HG03460 (cell line): ENCODE data around the gene C5orf46.

ENCODE experiments used
- ATAC-seq: cut with Tn5 transposase; IDR thresholded peaks from one replicate; pipeline ENCODE4 v1.9.1; 2021; ENCODE audit not compliant: unreplicated experiment

C5orf46 gene

GRCh38 chr5:147859962-147860640 lies 46.2 kb downstream of the C5orf46 start:
- no peak for ATAC-seq

DNA sequence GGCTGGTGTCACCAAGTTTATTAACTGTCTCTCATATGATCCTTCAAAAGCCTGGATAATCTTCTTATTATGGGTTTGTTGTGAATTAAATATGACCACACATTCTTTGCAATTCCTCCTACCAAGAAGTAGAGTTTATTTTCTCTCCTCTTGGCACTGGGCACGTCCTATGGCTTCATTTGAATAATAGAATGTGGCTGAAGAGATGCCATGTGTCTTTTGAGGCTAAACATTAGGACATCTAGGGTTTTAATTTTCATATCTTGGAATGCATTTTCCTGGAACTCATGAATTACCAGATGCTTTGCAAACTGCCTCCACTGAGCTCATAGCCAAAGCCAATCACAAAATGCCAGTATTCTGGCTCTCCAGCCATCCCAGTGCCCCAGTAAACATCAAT lies 47.8 kb downstream of the C5orf46 start:
- ATAC-seq = no peak

GRCh38 chr5:147857302-147858129 lies 48.8 kb downstream of the C5orf46 start:
- peak; percentile 85 for ATAC-seq

DNA sequence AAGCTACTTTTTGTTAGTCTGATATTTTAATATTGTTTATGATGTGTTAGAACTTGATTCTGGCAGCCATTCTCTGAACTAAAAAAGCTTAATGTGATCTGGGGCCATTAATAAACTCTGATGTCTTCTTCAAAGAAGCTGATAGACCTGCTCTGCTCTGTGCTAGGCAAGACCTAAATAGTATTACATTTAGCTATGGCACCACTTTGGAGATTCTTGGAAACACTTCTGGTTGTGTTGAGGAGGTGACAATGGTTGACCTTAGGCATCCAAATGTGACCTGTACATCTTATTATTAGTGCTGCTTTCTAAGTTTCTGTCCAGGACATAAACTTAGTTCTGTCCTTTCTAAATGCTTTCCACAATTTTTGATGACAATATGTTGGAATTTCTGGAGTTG lies 49.5 kb downstream of the C5orf46 start:
- no peak for ATAC-seq

DNA sequence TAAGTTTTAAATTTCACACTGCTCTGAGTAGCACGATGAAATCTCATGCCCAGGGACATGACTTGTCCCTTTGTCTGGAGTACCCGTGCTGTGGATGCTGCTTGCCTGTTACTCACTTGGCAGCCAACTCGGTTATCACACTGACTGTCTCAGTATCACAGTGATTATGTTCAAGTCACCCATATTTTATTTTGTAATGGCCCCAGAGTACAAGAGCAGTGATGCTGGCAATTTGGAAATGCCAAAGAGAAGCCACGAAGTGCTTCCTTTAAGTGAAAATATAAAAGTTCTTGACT lies 50.6 kb downstream of the C5orf46 start:
- no peak for ATAC-seq

- ATAC-seq = no peak
Measured at GRCh38 chr5:147854894-147855773, 51.2 kb downstream of the C5orf46 start.

DNA sequence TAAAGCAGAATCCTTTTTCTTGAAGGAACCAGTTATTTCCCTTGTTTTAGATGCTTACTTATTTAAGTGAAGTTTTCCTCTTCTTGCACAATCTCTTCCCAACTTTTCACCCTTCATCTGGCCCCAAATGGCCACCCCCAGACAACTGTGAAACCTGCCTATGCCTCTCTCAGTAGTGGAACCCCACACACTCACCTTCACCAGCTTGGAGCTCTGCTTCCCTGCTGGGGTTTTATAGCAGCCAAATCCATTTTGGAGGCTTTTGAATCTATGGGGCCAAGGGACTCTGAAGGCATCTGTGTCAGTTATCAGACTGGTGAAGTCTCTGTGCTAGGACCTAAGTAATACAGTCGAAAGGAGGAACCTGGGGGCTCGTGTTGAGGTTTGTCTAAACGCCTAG lies 52.0 kb downstream of the C5orf46 start:
- no peak for ATAC-seq

DNA sequence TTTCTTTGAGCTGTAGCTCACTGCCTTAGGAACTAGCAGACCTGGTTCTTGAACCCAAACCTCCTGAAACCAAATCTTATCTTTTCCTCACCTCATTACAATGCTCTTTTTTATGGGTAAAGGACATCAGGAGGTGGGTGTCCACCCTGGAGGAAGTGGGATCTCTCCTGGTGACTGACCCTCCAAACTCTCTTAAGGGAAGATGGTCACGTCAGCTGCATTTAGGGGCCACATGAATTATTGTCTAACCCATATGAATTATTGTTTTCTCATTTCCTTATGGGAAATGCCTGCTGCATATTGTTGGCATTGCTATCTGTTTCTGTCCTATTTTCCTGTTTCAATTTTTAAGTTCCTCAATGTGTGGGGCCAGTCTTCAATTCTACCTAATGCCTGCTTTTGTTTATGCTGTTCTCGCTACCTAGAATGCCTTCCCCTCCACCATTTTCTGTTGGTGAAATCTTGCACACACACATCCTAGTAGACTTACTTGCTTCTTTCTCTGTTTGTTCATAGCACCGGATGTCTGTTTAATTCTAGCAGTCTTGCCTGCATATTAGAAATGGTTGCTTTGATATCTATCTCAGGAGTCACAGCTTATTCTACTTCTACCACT lies 52.9 kb downstream of the C5orf46 start:
- no peak for ATAC-seq

GRCh38 chr5:147852365-147852764 lies 54.0 kb downstream of the C5orf46 start:
- no peak for ATAC-seq

DNA sequence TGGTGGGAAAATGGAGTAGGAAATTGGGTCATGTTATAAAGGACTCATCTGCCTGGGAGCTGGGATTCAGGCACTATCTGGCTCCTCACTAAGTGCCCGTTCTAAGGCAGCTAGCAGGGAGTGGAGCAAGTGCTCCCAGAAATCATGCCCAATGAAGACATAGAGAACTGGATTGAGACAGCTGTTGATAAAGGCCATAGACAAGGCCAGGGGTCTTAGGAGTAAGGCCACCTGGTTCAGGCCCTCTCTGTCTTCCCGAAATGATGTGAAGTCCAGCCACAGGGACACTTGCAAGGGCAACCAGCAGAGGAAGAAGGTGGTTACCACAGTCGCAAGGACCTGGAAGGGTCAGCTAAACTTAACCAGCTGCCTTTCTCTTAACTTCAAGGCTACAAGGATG lies 54.8 kb downstream of the C5orf46 start:
- no peak for ATAC-seq

- no peak for ATAC-seq
Measured at GRCh38 chr5:147849226-147849625, 57.1 kb downstream of the C5orf46 start.

- no peak for ATAC-seq
Measured at GRCh38 chr5:147845618-147846017, 60.7 kb downstream of the C5orf46 start.

DNA sequence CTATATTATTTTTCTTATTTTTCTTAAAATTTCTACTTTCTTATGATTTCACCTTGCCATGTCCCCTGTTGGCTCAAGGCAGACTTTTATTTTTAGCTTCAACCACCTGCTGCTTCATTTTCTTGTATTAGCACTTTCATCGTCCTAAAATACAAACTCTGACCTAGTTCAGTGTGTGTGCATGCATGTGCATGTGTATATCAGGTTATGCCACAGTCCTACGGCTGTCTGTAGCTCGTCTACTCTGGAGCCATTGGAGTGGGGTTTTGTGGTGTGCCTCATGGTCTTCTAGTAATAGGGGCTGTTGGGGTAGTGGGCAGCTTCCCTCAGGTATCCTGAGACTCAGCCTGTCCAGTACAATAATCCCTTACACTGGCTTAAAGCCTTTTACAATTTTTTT lies 61.5 kb downstream of the C5orf46 start:
- no peak for ATAC-seq

- ATAC-seq = no peak
Measured at GRCh38 chr5:147842869-147843268, 63.5 kb downstream of the C5orf46 start.
